ENCODE results near the gene SMU1. TPM values are rescaled to one million over a fixed set of nuclear protein-coding genes. Genes with fewer than 3 reads are reported as not detected.

The SMU1 gene
- total and polyA plus RNA-seq, 2 of the 13 experiments (the other 11 are each of a cell fraction or from before 2014, with no cell fraction given): 12.9 to 36.6 TPM

DNA sequence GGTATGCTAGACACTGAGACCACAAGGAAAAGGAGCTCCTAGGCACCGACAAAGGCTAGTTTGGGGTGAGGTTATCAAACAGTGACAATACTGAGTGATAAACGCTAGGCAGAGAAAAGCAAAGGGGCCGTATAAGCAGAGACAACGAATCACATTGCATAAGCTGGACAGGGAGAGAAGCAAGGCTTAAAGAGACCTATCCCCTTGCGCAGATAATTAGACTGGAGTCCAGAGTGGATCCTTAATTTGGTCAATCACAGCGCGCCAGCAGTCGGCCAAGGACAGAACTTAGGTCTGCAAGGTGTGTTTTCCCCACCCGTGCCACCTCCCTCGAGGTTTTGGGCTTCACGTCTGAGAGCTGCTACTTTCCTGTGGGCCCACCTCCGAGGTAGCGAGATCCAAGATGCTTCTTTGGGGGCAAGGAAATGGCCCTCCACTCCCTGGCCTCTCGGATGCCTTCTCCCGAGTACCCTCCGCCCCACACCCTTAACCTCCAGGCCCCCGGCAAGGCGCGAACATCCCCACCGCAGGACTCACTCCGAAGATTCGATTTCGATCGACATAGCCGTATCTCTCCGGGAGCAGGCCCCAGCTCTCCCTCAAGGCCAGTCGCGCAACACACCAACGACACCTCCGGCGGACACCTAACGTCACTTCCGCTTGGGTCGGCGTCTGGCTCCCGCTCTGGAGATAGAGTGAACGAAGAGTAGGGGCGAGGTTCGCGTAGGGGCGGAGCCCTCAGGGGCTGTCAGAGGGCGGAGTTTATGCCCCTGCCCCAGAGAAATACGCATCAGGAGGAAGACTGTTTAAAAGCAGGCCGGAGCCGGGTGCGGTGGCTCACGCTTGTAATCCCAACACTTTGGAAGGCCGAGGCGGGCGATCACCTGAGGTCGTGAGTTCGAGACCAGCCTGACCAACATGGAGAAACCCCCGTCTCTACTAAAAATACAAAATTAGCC is at the start of gene SMU1 (continued):
- TF ChIP-seq, protein P1, sequence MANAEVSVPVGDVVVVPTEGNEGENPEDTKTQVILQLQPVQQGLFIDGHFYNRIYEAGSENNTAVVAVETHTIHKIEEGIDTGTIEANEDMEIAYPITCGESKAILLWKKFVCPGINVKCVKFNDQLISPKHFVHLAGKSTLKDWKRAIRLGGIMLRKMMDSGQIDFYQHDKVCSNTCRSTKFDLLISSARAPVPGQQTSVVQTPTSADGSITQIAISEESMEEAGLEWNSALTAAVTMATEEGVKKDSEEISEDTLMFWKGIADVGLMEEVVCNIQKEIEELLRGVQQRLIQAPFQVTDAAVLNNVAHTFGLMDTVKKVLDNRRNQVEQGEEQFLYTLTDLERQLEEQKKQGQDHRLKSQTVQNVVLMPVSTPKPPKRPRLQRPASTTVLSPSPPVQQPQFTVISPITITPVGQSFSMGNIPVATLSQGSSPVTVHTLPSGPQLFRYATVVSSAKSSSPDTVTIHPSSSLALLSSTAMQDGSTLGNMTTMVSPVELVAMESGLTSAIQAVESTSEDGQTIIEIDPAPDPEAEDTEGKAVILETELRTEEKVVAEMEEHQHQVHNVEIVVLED (CRISPR knock-in tag; IDR thresholded peaks at IDR 0.05; ENCODE audit: borderline replicate concordance): peak; percentile 76; the same call in 1 of the 2 replicates
- peak; percentile 79 for TF ChIP-seq SP4 (CRISPR knock-in tag; IDR thresholded peaks at IDR 0.05)
- peak; percentile 84; the same call in 1 of the 2 replicates for TF ChIP-seq ZNF546 (CRISPR knock-in tag; conservative IDR thresholded peaks at IDR 0.05)
- TF ChIP-seq, protein P2, sequence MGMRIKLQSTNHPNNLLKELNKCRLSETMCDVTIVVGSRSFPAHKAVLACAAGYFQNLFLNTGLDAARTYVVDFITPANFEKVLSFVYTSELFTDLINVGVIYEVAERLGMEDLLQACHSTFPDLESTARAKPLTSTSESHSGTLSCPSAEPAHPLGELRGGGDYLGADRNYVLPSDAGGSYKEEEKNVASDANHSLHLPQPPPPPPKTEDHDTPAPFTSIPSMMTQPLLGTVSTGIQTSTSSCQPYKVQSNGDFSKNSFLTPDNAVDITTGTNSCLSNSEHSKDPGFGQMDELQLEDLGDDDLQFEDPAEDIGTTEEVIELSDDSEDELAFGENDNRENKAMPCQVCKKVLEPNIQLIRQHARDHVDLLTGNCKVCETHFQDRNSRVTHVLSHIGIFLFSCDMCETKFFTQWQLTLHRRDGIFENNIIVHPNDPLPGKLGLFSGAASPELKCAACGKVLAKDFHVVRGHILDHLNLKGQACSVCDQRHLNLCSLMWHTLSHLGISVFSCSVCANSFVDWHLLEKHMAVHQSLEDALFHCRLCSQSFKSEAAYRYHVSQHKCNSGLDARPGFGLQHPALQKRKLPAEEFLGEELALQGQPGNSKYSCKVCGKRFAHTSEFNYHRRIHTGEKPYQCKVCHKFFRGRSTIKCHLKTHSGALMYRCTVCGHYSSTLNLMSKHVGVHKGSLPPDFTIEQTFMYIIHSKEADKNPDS (CRISPR knock-in tag; IDR thresholded peaks at IDR 0.05): no peak
- peak; percentile 87 for TF ChIP-seq ZMAT3 (CRISPR knock-in tag; conservative IDR thresholded peaks at IDR 0.05)
- peak; percentile 93 for TF ChIP-seq SAP130 (CRISPR knock-in tag; IDR thresholded peaks at IDR 0.05; ENCODE audit: low read depth)
- TF ChIP-seq ZNF550 (CRISPR knock-in tag; IDR thresholded peaks at IDR 0.05; ENCODE audit: borderline replicate concordance): no peak
- TF ChIP-seq ZNF296 (CRISPR knock-in tag; conservative IDR thresholded peaks at IDR 0.05): no peak
- no peak for TF ChIP-seq ARNT2 (CRISPR knock-in tag; IDR thresholded peaks at IDR 0.05; ENCODE audit: low read depth)
- no peak for TF ChIP-seq ZBTB8A (CRISPR knock-in tag; IDR thresholded peaks at IDR 0.05; ENCODE audit: borderline replicate concordance, low read depth)
- TF ChIP-seq, protein P3, sequence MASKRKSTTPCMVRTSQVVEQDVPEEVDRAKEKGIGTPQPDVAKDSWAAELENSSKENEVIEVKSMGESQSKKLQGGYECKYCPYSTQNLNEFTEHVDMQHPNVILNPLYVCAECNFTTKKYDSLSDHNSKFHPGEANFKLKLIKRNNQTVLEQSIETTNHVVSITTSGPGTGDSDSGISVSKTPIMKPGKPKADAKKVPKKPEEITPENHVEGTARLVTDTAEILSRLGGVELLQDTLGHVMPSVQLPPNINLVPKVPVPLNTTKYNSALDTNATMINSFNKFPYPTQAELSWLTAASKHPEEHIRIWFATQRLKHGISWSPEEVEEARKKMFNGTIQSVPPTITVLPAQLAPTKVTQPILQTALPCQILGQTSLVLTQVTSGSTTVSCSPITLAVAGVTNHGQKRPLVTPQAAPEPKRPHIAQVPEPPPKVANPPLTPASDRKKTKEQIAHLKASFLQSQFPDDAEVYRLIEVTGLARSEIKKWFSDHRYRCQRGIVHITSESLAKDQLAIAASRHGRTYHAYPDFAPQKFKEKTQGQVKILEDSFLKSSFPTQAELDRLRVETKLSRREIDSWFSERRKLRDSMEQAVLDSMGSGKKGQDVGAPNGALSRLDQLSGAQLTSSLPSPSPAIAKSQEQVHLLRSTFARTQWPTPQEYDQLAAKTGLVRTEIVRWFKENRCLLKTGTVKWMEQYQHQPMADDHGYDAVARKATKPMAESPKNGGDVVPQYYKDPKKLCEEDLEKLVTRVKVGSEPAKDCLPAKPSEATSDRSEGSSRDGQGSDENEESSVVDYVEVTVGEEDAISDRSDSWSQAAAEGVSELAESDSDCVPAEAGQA (IDR thresholded peaks at IDR 0.05; ENCODE audit: low read depth): peak; percentile 83
- TF ChIP-seq, protein P3 (CRISPR knock-in tag; IDR thresholded peaks at IDR 0.05; ENCODE audit: borderline replicate concordance): no peak
- TF ChIP-seq, protein P4, sequence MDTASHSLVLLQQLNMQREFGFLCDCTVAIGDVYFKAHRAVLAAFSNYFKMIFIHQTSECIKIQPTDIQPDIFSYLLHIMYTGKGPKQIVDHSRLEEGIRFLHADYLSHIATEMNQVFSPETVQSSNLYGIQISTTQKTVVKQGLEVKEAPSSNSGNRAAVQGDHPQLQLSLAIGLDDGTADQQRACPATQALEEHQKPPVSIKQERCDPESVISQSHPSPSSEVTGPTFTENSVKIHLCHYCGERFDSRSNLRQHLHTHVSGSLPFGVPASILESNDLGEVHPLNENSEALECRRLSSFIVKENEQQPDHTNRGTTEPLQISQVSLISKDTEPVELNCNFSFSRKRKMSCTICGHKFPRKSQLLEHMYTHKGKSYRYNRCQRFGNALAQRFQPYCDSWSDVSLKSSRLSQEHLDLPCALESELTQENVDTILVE (CRISPR knock-in tag; IDR thresholded peaks at IDR 0.05): peak; percentile 78
- TF ChIP-seq FOSL2 (CRISPR knock-in tag; IDR thresholded peaks at IDR 0.05): no peak; the same call in none of the 2 replicates
- TF ChIP-seq FOXA1 (IDR thresholded peaks at IDR 0.05): no peak
- TF ChIP-seq FOXA1 (CRISPR knock-in tag; IDR thresholded peaks at IDR 0.05): no peak
- TF ChIP-seq, protein P5, sequence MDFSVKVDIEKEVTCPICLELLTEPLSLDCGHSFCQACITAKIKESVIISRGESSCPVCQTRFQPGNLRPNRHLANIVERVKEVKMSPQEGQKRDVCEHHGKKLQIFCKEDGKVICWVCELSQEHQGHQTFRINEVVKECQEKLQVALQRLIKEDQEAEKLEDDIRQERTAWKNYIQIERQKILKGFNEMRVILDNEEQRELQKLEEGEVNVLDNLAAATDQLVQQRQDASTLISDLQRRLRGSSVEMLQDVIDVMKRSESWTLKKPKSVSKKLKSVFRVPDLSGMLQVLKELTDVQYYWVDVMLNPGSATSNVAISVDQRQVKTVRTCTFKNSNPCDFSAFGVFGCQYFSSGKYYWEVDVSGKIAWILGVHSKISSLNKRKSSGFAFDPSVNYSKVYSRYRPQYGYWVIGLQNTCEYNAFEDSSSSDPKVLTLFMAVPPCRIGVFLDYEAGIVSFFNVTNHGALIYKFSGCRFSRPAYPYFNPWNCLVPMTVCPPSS (IDR thresholded peaks at IDR 0.05): no peak
